ENCODE data around the gene PBX3.

Gene PBX3

GRCh38 chr9:125706651-125707471 lies 40.3 kb upstream of the PBX3 start, which contains the start of gene MAPKAP1:
TSS of gene MAPKAP1 (minus strand) at chr9:125707208. CDS start at chr9:125672574, 34,634 bp downstream.
- Histone ChIP-seq H3K4me1 (ENCODE audit: control insufficient read depth, low read length) (peaks cover 30% of the 10 kb centered on the region), H4K20me1 (ENCODE audit: control insufficient read depth, insufficient read depth, low read depth, low read length) (no peaks in the 10 kb centered on the region), H3K27me3 (ENCODE audit: control insufficient read depth, low read length) (no peaks in the 10 kb centered on the region), H3K4me2 (ENCODE audit: low read length) (peak within 1 kb of the TSS; percentile 70), H3F3A (ENCODE audit: control insufficient read depth, insufficient read depth) (no peaks in the 10 kb centered on the region), H3K36me3 (ENCODE audit: control insufficient read depth, low read length) (peaks cover 15% of the 10 kb centered on the region), H3K27ac (ENCODE audit: low read depth, low read length) (peak within 1 kb of the TSS; percentile 6; the same call in 1 of the 2 replicates), H3K9me3 (ENCODE audit: control insufficient read depth, insufficient read depth, low read length) (no peaks in the 10 kb centered on the region), H3K4me3 (ENCODE audit: low read length) (peak within 1 kb of the TSS; percentile 84), H3K9me2 (replicated peaks; ENCODE audit: control insufficient read depth, low read length) (no peaks in the 10 kb centered on the region), H3K79me2 (ENCODE audit: control insufficient read depth, low read length) (peaks cover 52% of the 10 kb centered on the region)
- TF ChIP-seq CTCF (IDR thresholded peaks at IDR 0.05; ENCODE audit: low read depth, low read length, poor library complexity, severe bottlenecking), result no peak
- no peak for TF ChIP-seq EZH2phosphoT487 (IDR thresholded peaks at IDR 0.05; ENCODE audit: borderline replicate concordance, low read length)

GRCh38 chr9:125707472-125707804 lies 39.7 kb upstream of the PBX3 start:
- TF ChIP-seq EZH2phosphoT487 (IDR thresholded peaks at IDR 0.05; ENCODE audit: borderline replicate concordance, low read length) (no peak), CTCF (IDR thresholded peaks at IDR 0.05; ENCODE audit: low read depth, low read length, poor library complexity, severe bottlenecking) (no peak)
- Histone ChIP-seq H3K4me2 (ENCODE audit: low read length) (peak overlapping the region; percentile 70), H3K4me3 (ENCODE audit: low read length) (peak overlapping the region; percentile 84), H3K9me2 (replicated peaks; ENCODE audit: control insufficient read depth, low read length) (no peaks in the 10 kb centered on the region), H3K79me2 (ENCODE audit: control insufficient read depth, low read length) (peaks cover 46% of the 10 kb centered on the region), H3K27me3 (ENCODE audit: control insufficient read depth, low read length) (no peaks in the 10 kb centered on the region), H4K20me1 (ENCODE audit: control insufficient read depth, insufficient read depth, low read depth, low read length) (no peaks in the 10 kb centered on the region), H3K9me3 (ENCODE audit: control insufficient read depth, insufficient read depth, low read length) (no peaks in the 10 kb centered on the region), H3F3A (ENCODE audit: control insufficient read depth, insufficient read depth) (no peaks in the 10 kb centered on the region), H3K36me3 (ENCODE audit: control insufficient read depth, low read length) (peaks cover 15% of the 10 kb centered on the region), H3K27ac (ENCODE audit: low read depth, low read length) (no peak overlapping the region), H3K4me1 (ENCODE audit: control insufficient read depth, low read length) (peaks cover 30% of the 10 kb centered on the region)

GRCh38 chr9:125726456-125727132 lies 20.6 kb upstream of the PBX3 start:
- no peaks in the 10 kb centered on the region for H3F3A ChIP-seq (ENCODE audit: control insufficient read depth, insufficient read depth)

More at GRCh38 chr9:125726456-125727132, 20.6 kb upstream of the PBX3 start:
- peaks cover 10% of the 10 kb centered on the region for H3K27me3 ChIP-seq (ENCODE audit: control insufficient read depth, low read length)
- H3K9me2 ChIP-seq (replicated peaks; ENCODE audit: control insufficient read depth, low read length), result no peaks in the 10 kb centered on the region
- H4K20me1 ChIP-seq (ENCODE audit: control insufficient read depth, insufficient read depth, low read depth, low read length), result no peaks in the 10 kb centered on the region
- TF ChIP-seq EZH2phosphoT487 (IDR thresholded peaks at IDR 0.05; ENCODE audit: borderline replicate concordance, low read length), result no peak
- TF ChIP-seq CTCF (IDR thresholded peaks at IDR 0.05; ENCODE audit: low read depth, low read length, poor library complexity, severe bottlenecking), result no peak
- H3K27ac ChIP-seq (ENCODE audit: low read depth, low read length), result no peak overlapping the region
- H3K79me2 ChIP-seq (ENCODE audit: control insufficient read depth, low read length), result no peaks in the 10 kb centered on the region
- no peaks in the 10 kb centered on the region for H3K9me3 ChIP-seq (ENCODE audit: control insufficient read depth, insufficient read depth, low read length)
- H3K4me1 ChIP-seq (ENCODE audit: control insufficient read depth, low read length), result no peaks in the 10 kb centered on the region
- no peak overlapping the region for H3K4me3 ChIP-seq (ENCODE audit: low read length)
- no peaks in the 10 kb centered on the region for H3K36me3 ChIP-seq (ENCODE audit: control insufficient read depth, low read length)
- no peak overlapping the region for H3K4me2 ChIP-seq (ENCODE audit: low read length)
